GM23338 (cell line): ENCODE data around the gene RBFOX1. TPM values are rescaled to one million over a fixed set of nuclear protein-coding genes. Genes with fewer than 3 reads are reported as not detected.

Experiments
- ATAC-seq: fragments of 200-7000 bp; cut with Tn5 transposase; 3 replicates; pipeline ENCODE4 v1.9.1; 2020
- DNase-seq: peaks from one replicate; pipeline ENCODE4 v3.0.0-alpha.2; 2015; ENCODE audit warnings: low spot score
- H2AFZ ChIP-seq: fragments of 200-600 bp; sonication (generic); 2 replicates; pipeline ENCODE4 v1.8.0; 2016; ENCODE audit warnings: antibody characterized with exemption, mild to moderate bottlenecking, moderate library complexity
- H3F3A ChIP-seq: fragments of 200-600 bp; sonication (generic); replicated peaks from 2 replicates; pipeline ENCODE4 v1.8.0; 2017; ENCODE audit warnings: antibody characterized with exemption, mixed run types, low read depth
- H3K27ac ChIP-seq: fragments of 200-600 bp; sonication (generic); 2 replicates; pipeline ENCODE4 v1.6.1; 2016; ENCODE audit warnings: low read depth
- H3K27me3 ChIP-seq: fragments of 200-600 bp; sonication (generic); 2 replicates; pipeline ENCODE4 v1.8.0; 2016; ENCODE audit warnings: mild to moderate bottlenecking, mixed run types, moderate library complexity; ENCODE audit not compliant: insufficient read depth
- H3K36me3 ChIP-seq: fragments of 200-600 bp; sonication (generic); 2 replicates; pipeline ENCODE4 v1.8.0; 2016; ENCODE audit warnings: mild to moderate bottlenecking; ENCODE audit not compliant: insufficient read depth
- H3K4me1 ChIP-seq: fragments of 200-600 bp; sonication (generic); 2 replicates; pipeline ENCODE4 v1.8.0; 2016; ENCODE audit warnings: mild to moderate bottlenecking, moderate library complexity; ENCODE audit not compliant: insufficient read depth
- H3K4me2 ChIP-seq: fragments of 200-600 bp; sonication (generic); 2 replicates; pipeline ENCODE4 v1.7.1; 2017; ENCODE audit warnings: mixed run types
- H3K4me3 ChIP-seq: fragments of 200-600 bp; sonication (generic); 2 replicates; pipeline ENCODE4 v1.6.1; 2016; ENCODE audit warnings: mixed run types
- H3K79me2 ChIP-seq: fragments of 200-600 bp; sonication (generic); replicated peaks from 2 replicates; pipeline ENCODE4 v1.8.0; 2017; ENCODE audit warnings: mild to moderate bottlenecking; ENCODE audit not compliant: insufficient read depth
- H3K9me2 ChIP-seq: fragments of 200-600 bp; sonication (generic); 2 replicates; pipeline ENCODE4 v1.8.0; 2017; ENCODE audit not compliant: insufficient read depth
- H4K20me1 ChIP-seq: fragments of 200-600 bp; sonication (generic); replicated peaks from 2 replicates; pipeline ENCODE4 v1.8.0; 2017; ENCODE audit warnings: mild to moderate bottlenecking; ENCODE audit not compliant: insufficient read depth
- H3K27ac Mint-ChIP-seq: 2 replicates; pipeline ENCODE4 v1.8.0; 2020; ENCODE audit warnings: inconsistent platforms, mild to moderate bottlenecking, moderate library complexity, mixed read lengths
- H3K27me3 Mint-ChIP-seq: 3 replicates; pipeline ENCODE4 v1.8.0; 2022; ENCODE audit warnings: low read depth, mild to moderate bottlenecking, moderate library complexity, mixed read lengths, inconsistent platforms; ENCODE audit not compliant: insufficient read depth, poor library complexity
- H3K36me3 Mint-ChIP-seq: 3 replicates; pipeline ENCODE4 v1.8.0; 2021; ENCODE audit warnings: low read depth, mild to moderate bottlenecking, inconsistent platforms, moderate library complexity, mixed read lengths
- H3K4me1 Mint-ChIP-seq: 3 replicates; pipeline ENCODE4 v1.8.0; 2020; ENCODE audit warnings: mild to moderate bottlenecking, inconsistent platforms, mixed read lengths
- H3K4me3 Mint-ChIP-seq: 3 replicates; pipeline ENCODE4 v1.8.0; 2021; ENCODE audit warnings: moderate library complexity, mild to moderate bottlenecking, inconsistent platforms, mixed read lengths
- H3K9me3 Mint-ChIP-seq: 3 replicates; pipeline ENCODE4 v1.8.0; 2020; ENCODE audit warnings: moderate library complexity, mild to moderate bottlenecking, inconsistent platforms, mixed read lengths
- CREB1 ChIP-seq: fragments of 250-450 bp; sonication (Bioruptor Pico); IDR thresholded peaks from 2 replicates; pipeline ENCODE4 v1.5.0; 2020; ENCODE audit warnings: low read depth, mild to moderate bottlenecking, moderate library complexity
- ETS1 ChIP-seq: IDR thresholded peaks from 2 replicates; pipeline ENCODE4 v1.6.1; 2016; ENCODE audit warnings: antibody characterized with exemption
- EZH2 ChIP-seq: fragments of 200-600 bp; sonication (generic); IDR thresholded peaks from one replicate; pipeline ENCODE4 v1.8.0; 2017; ENCODE audit warnings: antibody characterized with exemption, mild to moderate bottlenecking, low read depth; ENCODE audit not compliant: unreplicated experiment
- EZH2phosphoT487 ChIP-seq: fragments of 200-600 bp; sonication (generic); IDR thresholded peaks from one replicate; pipeline ENCODE4 v1.8.1; 2018; ENCODE audit warnings: antibody characterized with exemption; ENCODE audit not compliant: unreplicated experiment
- NANOG ChIP-seq: IDR thresholded peaks from 2 replicates; pipeline ENCODE4 v1.6.1; 2016; ENCODE audit warnings: antibody characterized with exemption, borderline replicate concordance
- POLR2AphosphoS5 ChIP-seq: IDR thresholded peaks from 2 replicates; pipeline ENCODE4 v1.6.1; 2016; ENCODE audit warnings: antibody characterized with exemption, low read depth
- REST ChIP-seq: IDR thresholded peaks from one replicate; pipeline ENCODE4 v1.6.1; 2018; ENCODE audit warnings: antibody characterized with exemption; ENCODE audit not compliant: unreplicated experiment
- STAT1 ChIP-seq: IDR thresholded peaks from one replicate; pipeline ENCODE4 v1.6.1; 2016; ENCODE audit warnings: antibody characterized with exemption; ENCODE audit not compliant: unreplicated experiment
- ZNF114 ChIP-seq: fragments of 250-450 bp; sonication (Bioruptor Pico); IDR thresholded peaks from 2 replicates; pipeline ENCODE4 v1.5.0; 2020; ENCODE audit warnings: mild to moderate bottlenecking, moderate library complexity
- ZNF462 ChIP-seq: fragments of 250-450 bp; sonication (Bioruptor Pico); IDR thresholded peaks from 2 replicates; pipeline ENCODE4 v1.5.0; 2020; ENCODE audit warnings: mild to moderate bottlenecking, moderate library complexity
- polyA plus RNA-seq: library from polyadenylated mRNA; unstranded; fragments of >200 nt; fragmentation: Nextera tagmentation; extraction: Ambion mirVana; gene quantifications from 2 replicates; pipeline ENCODE4 v1.2.1, GENCODE V29; 2016
- total RNA-seq: library from RNA; depleted of rRNA; stranded (reverse); fragments of >200 nt; shearing (Covaris generic); gene quantifications from 2 replicates; pipeline ENCODE4 v1.2.3, GENCODE V29; 2014

Gene RBFOX1
- total and polyA plus RNA-seq, 2 experiments from 2014 or later, result 2.5 to 3.6 TPM

GRCh38 chr16:7638306-7638705 is 305.7 kb downstream of the RBFOX1 start (continued):
- TF ChIP-seq STAT1 (no peak), ETS1 (no peak), ZNF114 (CRISPR knock-in tag) (no peak), EZH2 (no peak), CREB1 (CRISPR knock-in tag) (no peak), REST (no peak), NANOG (no peak), EZH2phosphoT487 (no peak)

GRCh38 chr16:7640334-7640733 is 307.7 kb downstream of the RBFOX1 start:
- no peaks in the 10 kb centered on the region for H3K4me1 ChIP-seq
- no peaks in the 10 kb centered on the region for H3K79me2 ChIP-seq
- H3K27ac Mint-ChIP-seq, result no peak overlapping the region
- H3K27ac ChIP-seq, result no peak overlapping the region
- no peaks in the 10 kb centered on the region for H3K27me3 ChIP-seq
- H3K9me2 ChIP-seq, result no peaks in the 10 kb centered on the region
- H3K4me1 Mint-ChIP-seq, result peaks cover 4% of the 10 kb centered on the region; the same call in 2 of the 3 replicates
- H3K4me3 ChIP-seq, result no peak overlapping the region
- ATAC-seq (no peak), DNase-seq (no peak)
- H2AFZ ChIP-seq, result no peak overlapping the region
- H3K27me3 Mint-ChIP-seq, result no peaks in the 10 kb centered on the region
- no peak for TF ChIP-seq ZNF462 (CRISPR knock-in tag)
- TF ChIP-seq POLR2AphosphoS5, result no peak
- TF ChIP-seq ZNF114 (CRISPR knock-in tag), result no peak
- no peak for TF ChIP-seq EZH2phosphoT487
- H3F3A ChIP-seq, result no peaks in the 10 kb centered on the region
- no peaks in the 10 kb centered on the region for H3K36me3 Mint-ChIP-seq
- H4K20me1 ChIP-seq, result no peaks in the 10 kb centered on the region
- H3K36me3 ChIP-seq, result no peaks in the 10 kb centered on the region
- H3K4me3 Mint-ChIP-seq, result no peak overlapping the region
- no peaks in the 10 kb centered on the region for H3K9me3 Mint-ChIP-seq
- H3K4me2 ChIP-seq, result no peak overlapping the region
